Esophagus mucosa (tissue), 1 donor: ENCODE measurements around the gene SH2D4B. TPM values are rescaled to one million over a fixed set of nuclear protein-coding genes. Genes with fewer than 3 reads are reported as not detected.

Experiments used
- ATAC-seq: fragments of 200-7000 bp; cut with Tn5 transposase; one replicate; pipeline ENCODE4 v1.9.1; 2020
- total RNA-seq: library from RNA; stranded (reverse); gene quantifications from one replicate; pipeline ENCODE4 v1.2.4, GENCODE V29; 2023
- donor health status: DM: yes; HTN: yes; CAD: no.

SH2D4B gene
- total RNA-seq: 0.04 TPM

DNA sequence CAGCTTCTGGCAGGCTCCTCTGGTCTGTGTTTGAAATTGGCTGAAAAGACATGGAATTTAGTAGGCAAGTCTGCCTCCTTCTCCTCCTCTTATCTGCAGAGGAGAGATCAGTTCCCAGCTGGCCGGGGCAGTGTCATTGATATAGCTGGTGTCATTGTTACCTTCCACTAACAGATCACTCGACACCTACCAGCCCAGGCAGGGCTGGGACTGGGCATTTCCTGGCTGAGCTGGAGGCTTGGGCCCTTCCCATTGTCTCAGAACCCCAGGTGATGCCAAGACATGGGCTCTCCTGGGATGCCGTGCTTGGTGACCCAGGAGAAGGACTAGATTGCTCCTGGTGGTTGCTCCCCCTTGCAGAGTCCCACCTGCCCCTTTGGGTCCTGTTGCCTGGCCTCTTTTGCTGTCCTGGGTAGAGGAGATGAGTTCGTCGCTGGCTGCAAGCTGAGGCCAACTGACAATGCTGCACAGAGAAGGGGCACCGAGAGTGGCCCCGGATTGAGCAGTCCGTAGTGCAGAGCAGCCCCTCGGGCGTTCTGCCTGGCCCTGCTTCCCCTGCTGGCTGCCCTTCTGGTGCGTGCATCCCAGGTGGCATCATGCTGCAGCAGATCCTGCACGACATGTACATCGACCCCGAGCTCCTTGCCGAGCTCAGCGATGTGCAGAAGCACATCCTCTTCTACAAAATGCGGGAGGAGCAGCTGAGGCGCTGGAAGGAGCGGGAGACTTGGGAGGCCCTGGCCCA lies at the start of gene SH2D4B:
SH2D4B (plus strand) TSS at position 167 of the 745 bp plus-strand sequence; CDS start at position 597, 430 bp downstream.
- ATAC-seq: no peak

DNA sequence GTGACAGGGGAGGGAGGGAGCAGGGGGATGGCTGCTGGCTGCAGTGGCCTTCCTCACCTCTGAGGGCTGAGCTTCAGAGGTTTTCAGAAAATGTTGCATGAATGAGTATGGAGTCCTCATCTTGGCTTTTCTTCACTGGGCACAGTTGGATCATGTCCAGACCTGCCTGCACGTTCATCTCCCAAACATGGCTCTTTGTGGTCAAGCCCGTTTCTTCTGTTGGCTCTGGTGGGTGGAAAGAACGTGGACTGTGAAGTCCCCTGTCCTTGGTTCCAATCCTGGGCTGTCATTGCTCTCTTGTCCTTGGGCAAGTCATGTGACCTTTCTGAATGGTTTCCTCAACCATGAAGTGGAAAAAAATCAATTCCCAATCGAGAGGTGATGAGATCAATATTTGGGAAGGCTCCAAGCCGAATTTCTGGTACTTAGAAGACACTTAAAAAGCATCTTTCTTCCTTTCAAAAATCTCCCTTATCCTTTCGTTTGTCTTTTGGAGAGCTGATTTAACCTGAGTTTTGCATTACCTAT lies 49.1 kb upstream of the SH2D4B start:
- ATAC-seq: no peak

DNA sequence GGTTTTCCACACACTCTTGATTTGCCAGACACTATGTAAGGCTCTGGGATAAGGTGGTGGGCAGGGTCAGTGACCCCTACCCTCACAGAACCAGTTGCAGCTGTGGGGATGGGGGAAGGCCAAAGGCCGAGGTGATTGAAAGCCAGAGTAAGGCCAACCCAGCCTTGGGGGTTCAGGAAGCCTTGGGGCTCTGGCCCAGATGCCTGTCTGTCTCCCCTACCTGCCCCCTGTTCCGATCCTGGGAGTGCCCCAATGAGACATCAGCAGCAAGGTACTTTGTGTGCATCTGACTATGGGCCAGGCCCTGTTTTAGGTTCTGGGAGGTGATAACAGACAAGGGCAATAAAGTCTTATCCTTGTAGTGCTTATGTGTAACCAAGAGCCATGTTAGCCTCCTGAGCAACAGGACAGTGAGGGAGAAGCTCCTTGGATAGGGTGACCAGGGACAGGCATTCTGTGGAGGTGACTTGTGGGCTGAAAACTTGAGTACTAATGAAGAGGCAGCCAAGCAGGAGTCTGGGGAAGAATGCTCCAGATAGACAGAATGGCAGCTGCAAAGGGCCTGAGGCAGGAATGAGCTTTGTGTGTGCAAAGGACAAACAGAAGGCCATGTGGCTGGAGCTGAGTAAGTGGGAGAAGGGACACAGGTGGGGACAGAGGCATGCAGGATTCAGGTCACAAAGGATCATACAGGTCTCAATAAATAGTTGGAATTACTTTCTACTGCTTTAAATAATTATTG lies 48.2 kb upstream of the SH2D4B start:
- no peak for ATAC-seq

DNA sequence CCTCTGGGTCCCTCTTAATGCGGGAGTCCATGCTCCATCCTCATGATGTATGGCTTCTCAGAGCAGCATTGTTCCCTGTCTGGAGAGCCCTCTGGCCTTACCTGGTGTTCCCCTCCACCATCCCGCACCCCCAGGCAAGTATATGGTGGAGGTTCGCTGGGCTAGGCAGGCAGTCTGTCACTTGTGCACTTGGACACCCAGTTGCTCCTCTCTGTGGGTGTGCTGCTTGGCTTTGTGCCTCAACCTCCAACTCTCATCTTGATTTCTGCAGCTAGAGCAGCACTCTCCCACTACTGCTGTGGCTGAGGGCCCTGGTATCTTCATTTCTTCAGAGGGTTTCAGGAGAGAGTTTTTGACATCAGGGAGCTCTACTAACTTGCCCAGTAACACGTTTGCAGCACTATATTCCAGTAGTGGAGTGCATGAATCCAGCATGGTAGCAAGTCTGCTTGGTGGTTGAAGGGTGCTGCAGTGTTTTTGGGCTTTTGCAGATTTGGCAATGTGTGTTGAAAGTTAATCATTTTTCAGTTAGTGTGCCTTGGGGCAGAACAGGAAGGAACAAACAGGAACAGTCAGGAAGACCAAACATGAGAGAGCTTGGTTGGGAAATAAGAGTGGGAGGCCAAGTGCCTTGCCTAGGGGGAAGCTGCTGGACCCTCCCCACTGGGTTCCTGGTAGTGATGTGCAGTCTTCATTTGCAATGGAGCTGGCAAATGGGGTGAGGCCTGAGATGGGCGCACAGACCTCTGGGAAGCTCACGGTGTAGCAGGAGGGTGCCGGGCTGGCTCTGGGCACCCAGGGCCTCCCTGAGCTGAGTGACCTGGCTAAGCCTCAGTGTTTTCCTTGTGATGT lies 46.2 kb upstream of the SH2D4B start:
- no peak for ATAC-seq

DNA sequence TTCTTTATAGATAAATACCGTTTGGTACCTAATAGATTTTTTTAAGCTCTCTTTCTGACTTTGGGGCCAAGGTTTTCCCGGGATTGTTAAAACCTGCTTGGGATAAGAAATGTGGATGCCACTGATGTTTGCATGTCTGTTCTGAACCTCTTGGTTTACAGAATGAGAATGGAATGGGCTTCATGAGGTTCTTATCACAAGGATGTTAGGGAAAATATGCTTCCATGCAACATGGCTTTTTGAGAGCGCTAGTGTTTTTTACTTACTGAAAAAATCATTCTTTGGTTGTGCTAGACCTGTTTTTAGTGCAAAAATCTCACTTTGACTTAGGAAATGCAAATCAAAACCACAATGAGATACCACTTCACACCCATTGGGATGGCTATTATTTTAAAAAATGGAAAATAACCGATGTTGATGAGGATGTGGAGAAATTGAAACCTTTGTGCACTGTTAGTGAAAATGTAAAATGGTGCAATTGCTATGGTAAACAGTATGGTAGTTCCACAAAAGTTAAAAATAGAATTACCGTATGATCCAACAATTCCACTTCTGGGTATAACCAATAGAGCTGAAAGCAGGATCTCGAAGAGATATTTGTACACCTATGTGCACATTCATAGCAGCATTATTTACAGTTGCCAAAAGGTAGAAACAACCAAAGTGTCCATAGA lies 44.7 kb upstream of the SH2D4B start:
- ATAC-seq: no peak

DNA sequence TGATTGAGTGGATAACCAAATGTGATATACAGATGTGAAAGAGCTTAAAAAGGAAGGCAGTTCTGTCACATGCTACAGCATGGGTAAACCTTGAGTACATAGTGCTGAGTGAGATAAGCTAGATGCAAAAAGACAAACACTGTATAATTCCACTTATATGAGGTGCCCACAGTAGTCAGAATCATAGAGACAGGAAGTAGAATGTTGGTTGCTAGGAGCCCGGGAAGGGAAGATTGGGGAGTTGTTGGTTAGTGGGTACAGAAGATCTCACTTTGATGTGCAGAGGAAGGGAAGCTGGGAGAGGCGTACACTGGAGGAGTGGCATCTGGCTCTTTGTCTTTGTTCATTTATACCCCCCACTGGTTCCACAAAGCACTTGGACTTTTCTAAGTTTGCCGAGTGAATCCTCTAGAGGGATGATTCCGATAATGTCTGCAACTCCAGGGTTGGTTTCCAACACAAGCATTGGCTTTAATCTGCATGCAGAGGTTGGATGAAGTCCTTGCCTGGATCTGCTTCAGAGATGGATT lies 44.1 kb upstream of the SH2D4B start:
- peak; percentile 11 for ATAC-seq

DNA sequence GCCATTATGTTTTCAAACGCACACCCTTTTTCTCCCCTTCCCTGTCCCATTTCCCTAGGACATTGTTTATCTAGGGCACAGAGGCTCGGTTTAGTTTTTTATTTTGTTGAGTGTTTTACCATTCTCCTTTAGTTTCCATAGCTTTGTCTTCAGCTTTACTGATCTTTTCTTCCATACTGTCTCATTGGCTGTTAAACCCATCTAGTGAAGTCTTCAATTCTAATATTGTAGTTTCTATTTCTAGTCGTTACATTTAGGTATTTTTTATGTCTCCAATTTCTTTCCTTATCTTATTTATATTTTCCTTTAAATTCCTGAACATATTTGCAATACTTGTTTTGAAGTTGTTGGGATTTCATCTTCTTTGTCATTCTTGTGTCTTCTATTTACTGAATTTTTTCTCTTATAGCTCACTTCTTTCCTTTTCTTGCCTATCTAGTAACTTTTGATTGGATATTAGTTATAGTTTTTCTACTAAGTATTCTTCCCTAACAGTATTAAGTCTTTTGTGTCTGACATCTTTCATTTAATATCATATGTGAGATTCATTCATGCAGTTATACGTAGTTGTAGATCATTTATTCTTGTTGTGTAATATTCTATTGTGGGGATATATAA lies 41.0 kb upstream of the SH2D4B start:
- ATAC-seq: no peak

DNA sequence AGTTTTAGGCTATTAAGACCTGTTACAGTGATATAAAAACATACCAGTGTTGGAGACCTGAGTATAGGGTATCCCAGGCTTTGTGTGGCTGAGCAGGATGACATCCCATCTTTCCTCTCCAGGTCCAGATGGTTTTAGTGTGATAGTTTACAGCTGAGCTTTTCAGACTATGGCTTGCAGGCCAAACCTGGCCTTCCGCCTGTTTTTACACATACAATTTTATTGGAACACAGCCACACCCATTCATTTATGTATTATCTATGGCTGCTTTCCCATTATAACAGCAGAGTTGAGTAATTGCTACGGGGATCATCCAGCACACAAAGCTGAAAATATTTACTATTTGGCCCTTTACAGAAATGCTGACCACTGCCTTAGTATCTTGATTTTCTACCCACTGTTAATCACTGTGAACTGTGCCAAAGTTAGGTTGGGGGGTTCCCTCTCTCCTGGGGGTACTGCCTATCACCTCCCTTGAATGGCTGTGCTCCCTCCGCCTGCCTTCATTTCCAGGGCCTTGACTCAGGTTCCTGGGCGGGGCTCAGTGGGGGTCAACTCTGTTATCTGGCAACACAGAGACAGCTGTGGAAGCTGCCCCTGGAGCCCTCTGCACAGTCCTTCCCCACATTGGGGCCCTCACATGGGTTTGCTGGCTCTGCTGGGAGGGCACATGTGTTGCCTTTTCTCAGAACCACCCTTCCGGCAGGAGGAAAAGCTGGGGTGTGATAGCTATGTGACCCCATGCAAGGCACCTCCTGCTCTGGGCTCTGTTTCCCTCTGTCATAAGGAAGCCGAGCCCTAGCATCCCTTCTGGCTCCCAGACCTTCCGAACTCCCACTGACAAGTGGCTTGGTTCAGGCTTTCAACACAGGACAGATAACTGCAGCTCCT lies 40.3 kb upstream of the SH2D4B start:
- ATAC-seq: peak; percentile 1

DNA sequence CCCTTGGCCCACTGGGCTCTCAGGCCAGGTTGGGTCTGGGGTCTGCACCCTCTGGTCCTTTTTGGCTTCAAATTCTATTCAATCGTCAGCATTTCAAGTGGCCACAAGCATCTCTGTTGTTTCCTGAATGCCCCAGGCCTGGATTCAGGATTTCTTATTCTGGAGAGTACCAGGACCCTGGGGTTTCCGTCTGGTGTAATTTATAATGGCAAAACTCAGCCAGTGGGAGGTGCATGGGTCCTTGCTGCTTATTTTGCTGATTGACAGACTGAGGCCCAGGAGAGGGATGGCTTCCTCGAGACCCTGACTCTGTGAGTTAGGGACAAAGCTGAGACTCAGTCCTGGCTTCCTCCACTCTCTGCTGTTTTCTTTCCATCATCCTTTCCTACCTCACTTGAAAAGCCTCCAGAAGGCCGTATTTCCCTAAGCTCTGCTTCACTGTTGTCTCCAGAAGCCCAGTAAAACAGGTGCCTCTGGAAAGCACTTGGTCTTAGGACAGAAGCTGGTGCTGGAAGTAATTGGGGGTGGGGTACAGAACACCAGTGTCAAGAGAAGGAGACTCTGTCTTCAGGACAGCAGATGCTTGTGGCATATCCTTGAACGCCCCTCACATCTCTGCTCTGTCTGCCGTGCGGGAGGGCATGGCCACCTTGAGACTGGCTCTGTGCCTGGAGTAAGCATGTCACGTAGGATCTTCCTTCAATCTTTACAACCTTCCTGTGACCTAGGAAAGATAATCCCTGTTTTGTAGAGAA lies 39.4 kb upstream of the SH2D4B start:
- ATAC-seq: no peak

DNA sequence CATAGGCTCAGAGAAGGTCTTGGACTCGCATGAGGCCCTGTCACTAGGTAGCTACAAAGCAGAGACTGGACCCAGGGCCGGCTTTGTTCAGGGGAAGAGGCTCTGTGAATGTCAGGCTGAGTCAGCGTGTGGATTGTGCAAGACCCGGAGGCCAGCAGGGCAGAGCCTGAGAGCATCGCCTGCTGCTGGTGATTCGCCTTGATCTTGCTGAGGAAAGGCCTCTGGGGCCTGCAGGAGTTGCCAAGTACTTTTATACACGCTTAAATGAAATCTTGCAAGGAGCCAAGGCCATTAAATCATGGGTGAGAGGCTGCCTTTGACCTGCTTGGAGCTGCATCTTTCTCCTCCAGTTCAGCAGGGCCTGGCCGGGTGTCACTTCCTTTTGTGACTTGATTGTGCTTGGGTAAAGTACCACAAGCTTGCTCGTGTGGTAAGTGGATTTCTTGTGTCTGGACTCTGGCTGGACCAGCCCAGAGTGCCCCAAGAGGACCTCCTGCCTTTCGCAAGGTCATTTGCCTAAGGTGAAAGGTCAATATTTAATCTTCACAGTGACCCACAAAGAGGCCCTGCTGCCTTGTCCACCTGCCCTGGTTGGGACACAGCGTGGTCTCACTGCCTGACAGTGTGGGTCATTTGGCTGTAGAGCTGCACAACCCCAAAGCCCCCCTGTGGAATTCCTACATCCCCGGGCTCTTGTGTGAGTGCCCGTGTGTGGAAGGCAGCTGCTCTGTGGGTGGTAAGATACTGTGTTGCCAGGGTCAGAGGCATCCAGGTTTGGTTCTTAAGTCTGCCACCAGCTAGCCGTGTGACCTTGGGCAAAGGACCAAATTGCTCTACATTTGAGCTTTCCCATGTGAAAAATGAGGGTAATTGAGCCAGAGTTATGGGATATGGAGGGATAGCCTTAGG lies 38.6 kb upstream of the SH2D4B start:
- peak; percentile 88 for ATAC-seq

DNA sequence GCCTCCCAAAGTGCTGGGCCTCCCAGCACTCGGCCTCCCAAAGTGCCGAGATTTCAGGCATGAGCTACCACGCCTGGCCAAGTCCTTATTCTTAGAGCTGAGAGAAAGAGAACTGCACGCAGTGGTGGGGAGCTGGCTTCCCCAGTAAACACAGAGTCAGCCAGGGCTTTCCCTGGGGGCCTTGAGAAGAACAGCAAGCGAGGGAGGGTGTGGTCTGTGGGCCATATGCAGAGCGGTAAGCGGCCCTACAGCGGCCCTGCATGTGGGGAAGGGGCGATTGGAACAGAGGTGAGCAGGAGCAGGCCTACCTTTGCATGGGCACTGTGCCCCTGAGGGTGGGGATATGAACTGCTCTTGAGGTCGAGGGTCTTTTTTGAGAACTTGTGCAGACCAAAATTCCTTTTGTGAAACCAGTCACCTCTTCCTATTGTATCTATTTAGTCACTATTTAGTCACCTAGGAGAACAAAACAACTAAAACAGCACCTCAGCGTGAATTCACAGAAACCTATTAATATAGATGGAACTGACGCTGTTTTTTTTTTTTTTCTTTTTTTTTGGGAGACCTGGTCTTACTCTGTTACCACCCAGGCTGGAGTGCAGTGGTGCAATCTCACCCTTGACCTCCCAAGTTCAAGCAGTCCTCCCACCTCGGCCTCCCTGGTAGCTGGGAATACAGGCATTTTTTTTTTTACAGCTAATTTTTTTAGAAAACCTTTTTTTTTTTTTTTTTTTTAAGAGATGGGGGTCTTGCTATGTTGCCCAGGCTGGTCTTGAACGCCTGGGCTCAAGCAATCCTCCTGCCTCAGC lies 36.9 kb upstream of the SH2D4B start:
- ATAC-seq: no peak

DNA sequence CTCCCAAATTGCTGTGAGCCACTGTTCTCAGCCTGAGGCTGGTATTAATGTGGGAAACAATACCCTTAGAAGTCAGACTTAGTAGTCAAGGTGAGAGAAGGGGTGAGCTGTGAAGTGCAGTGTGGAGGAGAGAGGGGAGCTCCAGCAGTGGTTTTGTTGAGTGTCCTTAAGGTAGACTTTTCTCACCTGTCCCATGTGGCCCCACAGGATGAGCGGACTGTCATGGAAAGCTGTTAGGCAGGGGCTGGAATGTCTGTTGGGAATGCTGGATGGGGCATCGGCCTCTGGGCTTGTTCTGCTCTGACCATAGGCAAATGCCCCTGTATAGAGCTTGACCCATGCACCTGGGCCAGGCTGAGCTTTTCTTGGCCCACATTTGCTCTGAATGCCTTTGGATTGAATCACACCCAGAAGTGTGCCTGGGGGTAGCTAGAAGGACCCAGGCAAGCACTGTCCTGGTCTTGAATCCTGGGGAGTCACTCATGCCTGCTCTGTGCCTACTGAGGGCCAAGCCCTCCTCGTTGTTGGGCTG lies 36.3 kb upstream of the SH2D4B start:
- ATAC-seq: no peak

DNA sequence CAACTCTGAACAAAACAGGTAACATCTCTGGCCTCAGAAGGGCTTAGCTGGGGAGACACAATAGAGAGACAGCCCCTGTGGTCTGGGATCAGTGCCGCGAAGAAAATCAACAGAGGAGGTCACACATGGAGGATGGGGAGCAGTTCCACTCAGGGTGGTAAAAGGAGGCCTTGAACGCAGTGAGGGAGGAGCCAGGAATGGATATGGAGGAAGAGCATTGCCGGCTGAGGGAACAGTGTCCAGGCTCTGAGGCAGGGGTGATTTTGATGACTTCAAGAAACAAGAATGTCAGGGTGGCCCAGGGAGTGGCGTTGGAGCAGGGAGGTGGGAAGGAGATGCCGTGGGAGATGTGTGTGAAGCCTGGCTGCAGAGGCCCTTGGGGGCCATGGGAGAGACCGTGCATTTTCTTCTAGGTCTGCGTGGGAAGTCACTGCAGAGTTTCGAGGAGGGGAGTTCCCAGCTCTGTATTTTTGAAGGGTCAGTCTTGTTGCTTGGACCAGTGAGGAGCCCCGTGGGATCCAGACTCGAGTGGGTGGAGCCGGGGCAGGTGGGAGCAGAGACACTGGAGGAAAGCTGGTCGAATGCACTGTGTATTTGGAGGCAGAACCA lies 35.7 kb upstream of the SH2D4B start:
- ATAC-seq: no peak

DNA sequence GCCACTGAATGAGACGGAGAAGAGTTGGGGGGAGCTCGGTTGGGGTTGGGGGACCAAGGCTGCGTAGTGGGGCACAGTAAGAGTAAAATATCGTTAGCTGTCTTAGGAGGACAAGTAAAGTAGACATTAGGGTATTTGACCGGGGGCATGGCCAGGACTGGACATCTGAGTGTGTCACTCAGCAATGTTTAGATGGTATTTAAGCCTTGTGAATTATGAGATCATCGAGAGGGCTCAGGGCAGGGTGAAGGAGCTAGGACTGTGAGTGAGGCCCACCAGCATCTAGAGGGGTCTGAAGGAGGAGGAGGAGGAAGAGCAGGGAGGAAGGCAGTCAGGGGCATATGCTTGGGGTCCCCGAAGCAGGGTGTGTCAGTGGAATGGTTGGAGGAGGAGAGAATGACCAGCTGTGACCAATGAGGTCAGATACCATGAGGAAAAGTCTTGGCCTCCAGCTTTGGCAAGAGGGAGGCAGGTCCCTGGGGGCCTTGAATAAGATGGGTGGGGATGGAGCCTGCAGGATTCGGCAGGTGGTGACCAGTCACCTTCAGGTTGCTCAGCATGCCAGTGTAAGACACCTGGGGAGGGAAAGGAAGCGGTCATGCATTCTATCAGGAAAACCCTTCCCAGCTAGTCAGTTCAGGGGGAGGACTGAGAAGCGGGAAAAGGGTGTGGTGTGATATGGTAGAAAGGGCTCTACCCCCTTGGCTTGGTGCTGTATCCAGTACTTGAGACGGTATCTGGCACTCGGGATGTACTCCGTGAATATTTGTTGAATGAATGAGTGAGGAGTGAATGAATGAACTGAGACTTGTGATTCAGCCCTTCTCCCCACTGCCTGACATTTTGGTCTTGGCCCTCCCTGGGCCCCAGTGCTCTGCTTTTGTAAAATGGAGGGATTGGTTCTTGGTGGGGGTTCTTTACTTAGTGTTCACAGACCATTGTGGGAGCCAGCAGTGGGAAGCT lies 34.8 kb upstream of the SH2D4B start:
- peak; percentile 3 for ATAC-seq

DNA sequence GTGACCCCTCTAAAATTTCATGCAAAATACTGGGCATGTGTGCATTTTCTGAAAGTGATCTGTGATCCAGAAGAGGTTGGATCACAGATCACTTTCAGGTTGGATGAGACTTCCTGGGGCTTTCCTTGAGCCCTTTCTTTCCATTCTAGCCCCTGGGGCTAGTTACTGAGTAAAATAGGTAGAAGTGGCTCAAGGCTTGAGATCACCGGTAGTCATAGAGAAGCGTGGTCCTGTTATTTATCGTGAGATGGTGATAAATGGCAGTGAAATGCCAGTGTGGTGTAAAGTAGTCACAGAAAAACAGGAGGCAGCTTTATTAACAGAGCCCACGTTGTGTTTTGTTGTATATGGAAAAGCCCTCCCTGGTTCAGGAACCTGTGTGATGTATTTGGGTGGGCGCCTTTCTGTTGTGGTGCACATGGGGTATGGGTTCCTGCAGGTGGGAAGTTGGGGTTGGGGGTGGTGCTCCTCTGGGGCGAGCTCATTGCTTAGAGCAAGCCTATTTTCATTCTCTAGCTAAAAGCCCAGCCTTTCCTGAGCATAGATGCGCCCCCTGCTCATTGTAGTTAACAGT lies 34.0 kb upstream of the SH2D4B start:
- no peak for ATAC-seq
